ENCODE results near the gene ZNF827.

DNA sequence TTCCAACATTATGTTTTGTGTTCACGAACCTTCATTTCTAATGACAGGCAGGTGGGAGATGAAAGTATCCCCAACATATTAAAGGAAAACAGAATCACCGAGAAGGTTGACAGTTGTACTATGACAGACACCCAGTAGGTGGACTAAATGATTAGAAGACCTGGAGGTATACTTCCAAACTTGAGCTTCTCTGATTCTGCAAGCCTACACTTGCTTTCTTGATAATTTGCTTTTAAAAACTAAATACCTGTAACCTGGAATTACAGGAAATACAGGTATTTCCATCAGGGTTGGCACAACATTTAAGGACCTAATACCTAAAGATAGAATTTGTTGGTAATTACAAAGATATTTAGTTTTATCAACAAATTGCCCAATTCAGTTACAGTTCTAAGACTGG lies 215.3 kb downstream of the ZNF827 start:
- TF ChIP-seq, protein P1, sequence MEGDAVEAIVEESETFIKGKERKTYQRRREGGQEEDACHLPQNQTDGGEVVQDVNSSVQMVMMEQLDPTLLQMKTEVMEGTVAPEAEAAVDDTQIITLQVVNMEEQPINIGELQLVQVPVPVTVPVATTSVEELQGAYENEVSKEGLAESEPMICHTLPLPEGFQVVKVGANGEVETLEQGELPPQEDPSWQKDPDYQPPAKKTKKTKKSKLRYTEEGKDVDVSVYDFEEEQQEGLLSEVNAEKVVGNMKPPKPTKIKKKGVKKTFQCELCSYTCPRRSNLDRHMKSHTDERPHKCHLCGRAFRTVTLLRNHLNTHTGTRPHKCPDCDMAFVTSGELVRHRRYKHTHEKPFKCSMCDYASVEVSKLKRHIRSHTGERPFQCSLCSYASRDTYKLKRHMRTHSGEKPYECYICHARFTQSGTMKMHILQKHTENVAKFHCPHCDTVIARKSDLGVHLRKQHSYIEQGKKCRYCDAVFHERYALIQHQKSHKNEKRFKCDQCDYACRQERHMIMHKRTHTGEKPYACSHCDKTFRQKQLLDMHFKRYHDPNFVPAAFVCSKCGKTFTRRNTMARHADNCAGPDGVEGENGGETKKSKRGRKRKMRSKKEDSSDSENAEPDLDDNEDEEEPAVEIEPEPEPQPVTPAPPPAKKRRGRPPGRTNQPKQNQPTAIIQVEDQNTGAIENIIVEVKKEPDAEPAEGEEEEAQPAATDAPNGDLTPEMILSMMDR (IDR thresholded peaks at IDR 0.05) = no peak
- no peak for TF ChIP-seq SIN3A (IDR thresholded peaks at IDR 0.05; ENCODE audit: borderline replicate concordance, insufficient read depth, low read depth, low read length)
- TF ChIP-seq, protein P2, sequence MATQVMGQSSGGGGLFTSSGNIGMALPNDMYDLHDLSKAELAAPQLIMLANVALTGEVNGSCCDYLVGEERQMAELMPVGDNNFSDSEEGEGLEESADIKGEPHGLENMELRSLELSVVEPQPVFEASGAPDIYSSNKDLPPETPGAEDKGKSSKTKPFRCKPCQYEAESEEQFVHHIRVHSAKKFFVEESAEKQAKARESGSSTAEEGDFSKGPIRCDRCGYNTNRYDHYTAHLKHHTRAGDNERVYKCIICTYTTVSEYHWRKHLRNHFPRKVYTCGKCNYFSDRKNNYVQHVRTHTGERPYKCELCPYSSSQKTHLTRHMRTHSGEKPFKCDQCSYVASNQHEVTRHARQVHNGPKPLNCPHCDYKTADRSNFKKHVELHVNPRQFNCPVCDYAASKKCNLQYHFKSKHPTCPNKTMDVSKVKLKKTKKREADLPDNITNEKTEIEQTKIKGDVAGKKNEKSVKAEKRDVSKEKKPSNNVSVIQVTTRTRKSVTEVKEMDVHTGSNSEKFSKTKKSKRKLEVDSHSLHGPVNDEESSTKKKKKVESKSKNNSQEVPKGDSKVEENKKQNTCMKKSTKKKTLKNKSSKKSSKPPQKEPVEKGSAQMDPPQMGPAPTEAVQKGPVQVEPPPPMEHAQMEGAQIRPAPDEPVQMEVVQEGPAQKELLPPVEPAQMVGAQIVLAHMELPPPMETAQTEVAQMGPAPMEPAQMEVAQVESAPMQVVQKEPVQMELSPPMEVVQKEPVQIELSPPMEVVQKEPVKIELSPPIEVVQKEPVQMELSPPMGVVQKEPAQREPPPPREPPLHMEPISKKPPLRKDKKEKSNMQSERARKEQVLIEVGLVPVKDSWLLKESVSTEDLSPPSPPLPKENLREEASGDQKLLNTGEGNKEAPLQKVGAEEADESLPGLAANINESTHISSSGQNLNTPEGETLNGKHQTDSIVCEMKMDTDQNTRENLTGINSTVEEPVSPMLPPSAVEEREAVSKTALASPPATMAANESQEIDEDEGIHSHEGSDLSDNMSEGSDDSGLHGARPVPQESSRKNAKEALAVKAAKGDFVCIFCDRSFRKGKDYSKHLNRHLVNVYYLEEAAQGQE (IDR thresholded peaks at IDR 0.05; ENCODE audit: insufficient read depth in 1 of 2, low read depth in 2 of 2, low read length in 1 of 2) = no peak
